CD1c-positive myeloid dendritic cell (primary cell): Measurements from ENCODE around the gene TOP3A.
A peak's percentile ranks its signal among the peaks of the same experiment; 100 is the strongest.
"Not testable (repeated sequence)": the region's sequence is repeated elsewhere in the genome, so short reads cannot be mapped to it uniquely, and the experiment has no call there.

Experiments used
- DNase-seq: peaks from one replicate; pipeline ENCODE4 v3.0.0-alpha.2; 2016; ENCODE audit errors: extremely low spot score

The TOP3A gene

DNA sequence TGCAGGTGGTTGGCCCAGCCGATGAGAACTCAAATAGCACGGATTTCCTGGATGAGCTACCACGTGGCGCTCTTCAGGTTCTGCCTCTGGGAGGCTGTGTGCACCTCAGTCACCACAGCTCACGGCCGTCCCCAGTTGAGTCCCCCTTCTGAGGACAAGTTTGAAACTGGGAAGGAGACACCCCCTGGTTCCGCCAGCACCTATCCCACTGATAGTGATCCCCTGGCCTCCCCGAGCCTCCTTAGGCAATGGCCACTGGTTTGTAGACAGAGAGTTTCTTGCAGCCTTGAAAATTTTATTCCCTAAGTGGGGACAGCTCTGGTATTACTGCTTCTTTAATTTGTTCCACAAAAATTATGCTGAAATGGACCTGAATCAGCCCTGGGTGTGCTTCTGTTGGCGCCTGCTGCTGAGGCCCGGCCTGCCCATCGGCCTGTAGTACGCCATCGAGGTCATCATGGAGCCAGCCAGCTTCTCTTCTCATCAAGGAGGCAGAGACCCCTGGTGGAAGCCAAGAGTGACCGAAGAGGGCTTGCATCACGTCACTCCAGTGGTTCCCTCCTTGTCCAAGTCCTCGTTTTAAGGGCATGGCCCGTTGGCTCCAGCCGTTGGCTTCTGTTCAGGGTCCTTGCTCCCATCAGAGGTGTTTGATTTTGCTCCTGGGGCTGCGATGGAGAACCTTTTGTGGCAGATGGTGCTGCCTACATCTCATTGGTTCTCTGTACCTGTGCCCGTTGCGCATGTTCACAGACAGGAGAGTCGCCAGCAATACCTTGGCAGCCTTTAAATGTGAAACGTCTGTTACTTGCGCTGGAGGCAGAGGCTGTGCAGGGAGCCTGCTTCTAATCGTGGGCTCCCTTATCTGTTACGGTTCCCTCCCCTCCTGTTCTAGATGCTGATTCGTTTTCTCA lies 9.6 kb upstream of the TOP3A start:
- no peak for DNase-seq

DNA sequence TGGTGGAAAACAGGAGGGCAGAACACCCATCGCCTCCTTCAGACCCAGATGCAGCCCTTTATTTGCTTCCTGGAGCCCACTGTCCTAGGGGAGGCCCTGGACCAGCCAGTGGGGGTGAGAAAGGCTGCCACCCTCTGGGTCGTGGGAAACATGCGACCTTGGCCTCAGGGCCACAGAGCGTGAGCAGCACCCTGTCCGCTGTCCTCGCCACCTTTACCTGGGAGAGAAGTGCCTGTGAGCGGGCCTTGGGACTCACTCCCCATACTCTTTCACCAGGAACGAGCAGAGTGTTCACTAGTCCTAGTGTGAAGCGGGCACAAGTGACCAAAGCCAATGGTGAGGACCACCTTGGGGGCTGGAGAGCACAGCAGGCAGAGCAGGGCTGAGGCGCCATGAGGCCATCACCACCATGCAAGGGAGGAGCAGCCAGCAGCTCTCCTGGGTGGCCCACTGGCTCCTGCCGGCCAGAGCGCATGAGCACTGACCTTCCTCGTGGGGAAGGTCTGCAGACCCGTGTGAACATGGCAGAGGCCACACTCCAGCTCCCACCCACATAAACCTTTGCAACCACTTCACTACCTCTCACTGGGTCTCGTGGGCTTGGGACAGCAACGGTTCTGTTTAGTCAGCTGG lies 8.8 kb upstream of the TOP3A start:
- no peak for DNase-seq

DNA sequence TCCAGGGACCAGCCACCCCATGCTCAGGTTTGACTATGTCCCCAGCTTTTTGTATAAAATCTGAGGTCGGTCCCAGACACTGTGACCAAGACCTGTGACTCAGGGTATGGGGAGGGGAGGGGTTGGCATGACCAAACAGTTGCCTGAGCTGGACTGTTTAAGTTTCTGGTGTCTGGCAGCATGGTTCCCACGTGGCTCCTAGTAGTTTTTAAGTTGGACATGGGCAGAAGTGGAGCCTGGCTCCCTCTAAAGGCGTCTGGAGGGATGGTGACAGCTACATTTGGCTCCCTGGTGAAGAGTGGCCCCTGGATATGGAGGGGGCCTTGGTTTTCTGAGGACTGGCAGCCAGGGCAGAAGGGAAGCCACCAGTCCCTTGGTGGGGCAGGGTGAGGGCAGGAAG lies 8.2 kb upstream of the TOP3A start:
- DNase-seq = no peak

DNA sequence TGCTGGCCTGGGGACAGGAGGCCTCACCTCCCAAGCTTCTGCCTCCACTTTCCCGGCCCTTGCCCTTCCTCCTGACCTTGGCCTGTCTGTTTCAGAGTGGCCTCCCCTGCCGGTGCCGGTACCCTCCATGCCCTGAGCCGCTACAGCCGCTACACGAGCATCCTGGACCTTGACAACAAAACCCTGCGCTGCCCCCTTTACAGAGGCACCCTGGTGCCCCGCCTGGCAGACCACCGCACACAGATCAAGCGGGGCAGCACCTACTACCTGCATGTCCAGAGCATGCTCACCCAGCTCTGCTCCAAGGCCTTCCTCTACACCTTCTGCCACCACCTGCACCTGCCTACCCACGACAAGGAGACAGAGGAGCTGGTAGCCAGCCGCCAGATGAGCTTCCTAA lies 7.7 kb upstream of the TOP3A start:
- no peak for DNase-seq

DNA sequence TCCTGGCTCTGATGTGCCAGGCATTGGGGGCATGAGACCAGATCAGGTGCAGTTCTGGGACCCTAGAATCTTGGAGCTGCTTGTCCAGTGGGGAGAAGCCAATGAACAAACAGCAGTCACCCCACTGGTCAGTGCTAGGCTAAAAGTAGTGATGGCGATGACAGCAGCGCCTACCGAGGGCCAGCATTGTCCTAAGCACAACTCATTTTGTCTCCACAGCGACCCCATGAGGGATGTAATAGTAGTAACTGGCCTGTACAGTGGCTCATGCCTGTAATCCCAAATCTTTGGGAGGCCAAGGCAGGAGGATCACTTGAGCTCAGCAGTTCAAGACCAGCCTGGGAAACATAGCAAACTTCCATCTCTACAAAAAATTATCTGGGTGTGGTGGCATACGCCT lies 6.5 kb upstream of the TOP3A start:
- no peak for DNase-seq

DNA sequence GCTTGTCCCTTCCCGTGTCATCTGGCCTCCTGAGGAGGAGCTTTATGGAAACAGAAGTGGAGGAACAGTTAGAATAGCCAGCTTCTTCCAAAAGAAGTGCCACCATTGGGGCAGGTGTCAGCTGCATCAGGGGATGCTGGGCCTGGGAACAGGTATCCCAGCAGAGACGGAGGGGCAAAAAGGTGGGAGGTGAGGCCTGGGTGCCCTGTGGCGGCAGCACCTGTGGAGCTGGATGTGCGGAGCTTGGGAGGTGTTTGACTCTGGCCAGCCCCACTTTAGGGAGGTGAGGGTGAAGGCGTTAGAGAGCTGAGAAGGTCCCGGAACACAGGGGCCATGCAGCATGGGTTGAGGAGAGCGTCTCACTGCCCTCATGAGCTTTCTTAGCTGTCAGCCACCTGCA lies 5.5 kb upstream of the TOP3A start:
- DNase-seq = no peak

DNA sequence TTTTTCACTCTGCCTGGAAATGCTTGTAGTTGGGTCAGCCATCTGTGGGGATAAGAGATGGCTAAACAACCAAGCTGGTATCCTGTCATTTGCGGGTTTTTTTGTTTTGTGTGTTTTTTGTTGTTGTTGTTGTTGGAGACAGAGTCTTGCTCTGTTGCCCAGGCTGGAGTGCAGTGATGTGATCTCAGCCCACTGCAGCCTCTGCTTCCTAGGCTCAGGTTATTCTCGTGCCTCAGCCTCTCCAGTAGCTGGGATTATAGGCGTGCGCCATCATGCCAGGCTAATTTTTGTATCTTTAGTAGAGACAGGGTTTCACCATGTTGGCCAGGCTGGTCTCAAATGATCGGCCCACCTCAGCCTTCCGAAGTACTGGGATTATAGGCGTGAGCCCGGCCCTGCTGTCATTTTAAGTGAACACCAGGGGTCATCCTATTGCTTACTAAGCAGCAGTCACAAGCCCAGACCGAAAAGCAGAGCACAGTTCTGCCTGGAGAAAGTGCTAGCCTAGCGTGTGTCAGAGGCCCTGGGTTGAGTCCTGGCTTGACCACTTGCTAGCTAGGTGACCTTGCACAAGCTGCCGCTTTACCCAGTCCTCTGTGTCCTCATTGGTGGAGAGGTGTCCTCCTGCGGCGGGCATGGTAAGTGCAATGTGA lies 4.9 kb upstream of the TOP3A start:
- DNase-seq = peak; percentile 22

DNA sequence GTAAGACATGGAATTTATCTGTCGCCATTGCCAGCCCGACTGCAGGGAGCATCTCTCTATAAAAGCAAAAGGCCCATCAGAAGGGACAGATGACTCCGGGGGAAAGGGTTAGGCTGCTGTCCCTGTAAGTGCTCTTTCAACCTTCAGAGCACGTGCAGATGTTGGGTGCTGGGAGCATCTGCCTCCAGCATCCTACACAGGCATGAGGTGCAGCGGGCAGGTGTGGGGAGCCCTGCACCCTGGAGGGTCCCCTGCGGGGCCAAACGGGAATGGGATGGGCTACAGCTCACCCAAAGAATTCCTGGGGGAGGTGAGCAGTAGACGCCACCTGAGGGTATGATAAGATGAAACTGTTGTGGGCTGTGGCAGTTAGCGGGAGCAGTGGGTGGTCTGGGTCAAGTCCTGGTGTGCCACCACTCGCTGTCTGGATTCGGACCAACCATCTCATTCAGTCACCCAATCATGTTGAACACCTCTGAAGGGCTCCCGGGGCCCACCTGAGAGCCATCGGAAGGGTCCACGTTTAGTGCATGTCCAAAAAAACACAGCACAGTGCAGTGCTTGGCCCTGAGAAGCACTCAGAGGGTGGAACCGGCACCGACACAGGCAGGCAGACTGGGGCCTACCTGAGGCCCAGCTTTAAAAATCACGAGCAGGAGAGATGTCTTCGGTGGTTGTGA lies 4.1 kb upstream of the TOP3A start:
- DNase-seq = no peak

DNA sequence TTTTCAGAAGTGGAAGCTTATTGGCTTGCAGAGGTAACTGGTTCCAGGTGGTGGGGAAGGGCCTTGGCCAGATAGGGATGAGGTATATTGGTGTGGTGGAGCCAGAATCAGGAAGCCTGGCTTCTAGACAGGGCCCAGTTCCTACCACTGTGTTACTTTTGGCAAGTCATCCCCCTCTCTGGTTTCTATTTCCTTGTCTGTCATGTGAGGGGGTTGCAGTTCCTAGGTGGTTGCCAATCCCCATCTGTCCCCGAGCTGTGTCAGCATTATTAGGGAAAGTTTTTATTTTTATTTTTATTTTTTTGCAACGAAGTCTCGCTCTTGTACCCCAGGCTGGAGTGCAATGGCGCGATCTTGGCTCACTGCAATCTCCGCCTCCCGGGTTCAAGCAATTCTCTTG lies 3.3 kb upstream of the TOP3A start:
- DNase-seq = peak; percentile 21

DNA sequence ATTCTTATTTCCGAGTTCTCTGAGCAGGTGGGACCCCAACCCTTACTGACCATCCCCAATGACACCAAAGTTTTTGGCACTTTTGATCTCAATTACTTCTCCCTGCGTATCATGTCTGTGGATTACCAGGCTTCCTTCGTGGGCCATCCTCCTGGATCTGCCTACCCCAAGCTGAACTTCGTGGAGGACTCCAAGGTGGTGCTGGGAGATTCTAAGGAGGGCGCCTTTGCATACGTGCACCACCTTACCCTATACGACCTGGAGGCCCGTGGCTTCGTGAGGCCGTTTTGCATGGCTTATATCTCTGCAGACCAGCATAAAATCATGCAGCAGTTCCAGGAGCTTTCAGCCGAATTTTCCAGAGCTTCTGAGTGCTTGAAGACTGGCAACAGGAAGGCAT lies 1.2 kb upstream of the TOP3A start:
- no peak for DNase-seq

DNA sequence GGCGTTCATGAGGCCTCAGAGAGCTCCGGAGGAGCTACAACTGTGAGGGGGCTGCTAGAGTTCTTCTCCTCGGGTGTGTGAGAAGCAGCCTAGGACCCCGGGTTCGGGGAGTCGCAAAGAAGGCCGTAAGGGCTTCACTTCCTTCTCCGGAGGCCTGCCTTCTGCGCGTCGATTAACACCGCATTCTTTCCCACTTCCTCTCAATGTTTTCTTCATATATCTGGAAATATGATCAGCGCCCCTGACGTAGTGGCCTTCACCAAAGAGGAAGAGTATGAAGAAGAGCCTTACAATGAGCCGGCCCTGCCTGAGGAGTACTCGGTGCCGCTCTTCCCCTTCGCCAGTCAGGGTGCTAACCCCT lies 748 bp upstream of the TOP3A start:
- peak; percentile 89 for DNase-seq

DNA sequence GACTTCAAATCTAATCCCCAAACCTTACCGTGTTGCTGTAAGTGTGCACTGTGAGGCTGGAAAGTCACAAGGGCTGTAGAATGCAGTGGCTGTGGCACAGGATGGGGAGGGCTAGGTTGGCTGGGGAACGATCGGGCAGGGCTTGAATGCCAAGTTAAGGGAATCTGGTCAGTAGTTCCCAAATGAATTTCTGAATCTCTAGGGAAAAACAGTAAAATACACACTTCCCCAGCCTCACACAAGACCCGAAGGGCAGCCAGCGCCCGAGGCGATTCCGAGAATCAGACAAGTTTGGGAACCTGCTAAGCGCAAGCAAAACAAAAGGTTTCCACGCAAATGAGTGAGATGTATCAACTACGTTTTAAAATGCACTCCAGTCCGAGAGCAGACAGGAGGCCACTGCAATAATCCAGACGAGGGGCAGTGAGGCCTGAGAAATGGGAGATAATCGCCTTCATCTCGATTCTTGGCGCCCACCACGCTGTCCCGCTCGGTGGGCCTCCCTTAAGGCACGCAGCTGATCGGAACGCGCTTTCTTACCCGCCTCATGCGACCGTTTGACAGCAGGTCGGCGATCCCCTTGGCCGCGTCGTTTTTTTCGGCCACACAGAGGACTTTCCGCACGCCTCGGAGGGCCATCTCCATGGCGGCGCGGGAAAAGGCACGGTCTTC lies 599 bp downstream of the TOP3A start:
- DNase-seq = peak; percentile 16

DNA sequence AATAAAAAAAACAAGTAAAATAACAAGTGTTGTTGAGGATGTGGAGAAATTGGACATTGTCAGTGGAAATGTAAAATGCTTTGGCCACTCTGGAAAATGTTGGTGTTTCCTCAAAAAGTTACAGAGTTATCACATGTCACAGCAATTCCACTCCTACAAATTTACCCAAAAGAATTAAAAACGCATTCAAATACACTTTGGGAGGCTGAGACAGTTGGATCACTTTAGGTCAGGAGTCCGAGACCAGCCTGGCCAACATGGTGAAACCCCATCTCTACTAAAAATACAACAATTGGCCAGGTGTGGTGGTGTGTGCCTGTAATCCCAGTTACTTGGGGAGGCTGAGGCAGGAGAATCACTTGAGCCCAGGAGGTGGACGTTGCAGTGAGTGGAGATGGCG lies 5.6 kb downstream of the TOP3A start:
- DNase-seq = no peak

DNA sequence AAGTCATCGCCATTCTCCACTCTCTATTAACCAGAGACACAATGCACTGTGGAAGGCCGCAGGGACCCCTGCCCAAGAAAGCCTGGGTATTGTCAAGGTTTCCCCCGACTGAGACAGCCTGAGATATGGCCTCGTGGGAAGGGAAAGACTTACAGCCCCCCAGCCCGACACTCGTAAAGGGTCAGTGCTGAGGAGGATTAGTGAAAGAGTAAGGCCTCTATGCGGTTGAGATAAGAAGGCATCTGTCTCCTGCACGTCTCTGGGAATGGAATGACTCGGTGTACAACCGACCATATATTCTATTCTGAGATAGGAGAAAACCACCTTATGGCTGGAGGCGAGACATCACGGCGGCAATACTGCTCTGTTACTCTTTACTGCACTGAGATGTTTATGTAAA lies 11.6 kb downstream of the TOP3A start:
- not testable (repeated sequence) for DNase-seq

DNA sequence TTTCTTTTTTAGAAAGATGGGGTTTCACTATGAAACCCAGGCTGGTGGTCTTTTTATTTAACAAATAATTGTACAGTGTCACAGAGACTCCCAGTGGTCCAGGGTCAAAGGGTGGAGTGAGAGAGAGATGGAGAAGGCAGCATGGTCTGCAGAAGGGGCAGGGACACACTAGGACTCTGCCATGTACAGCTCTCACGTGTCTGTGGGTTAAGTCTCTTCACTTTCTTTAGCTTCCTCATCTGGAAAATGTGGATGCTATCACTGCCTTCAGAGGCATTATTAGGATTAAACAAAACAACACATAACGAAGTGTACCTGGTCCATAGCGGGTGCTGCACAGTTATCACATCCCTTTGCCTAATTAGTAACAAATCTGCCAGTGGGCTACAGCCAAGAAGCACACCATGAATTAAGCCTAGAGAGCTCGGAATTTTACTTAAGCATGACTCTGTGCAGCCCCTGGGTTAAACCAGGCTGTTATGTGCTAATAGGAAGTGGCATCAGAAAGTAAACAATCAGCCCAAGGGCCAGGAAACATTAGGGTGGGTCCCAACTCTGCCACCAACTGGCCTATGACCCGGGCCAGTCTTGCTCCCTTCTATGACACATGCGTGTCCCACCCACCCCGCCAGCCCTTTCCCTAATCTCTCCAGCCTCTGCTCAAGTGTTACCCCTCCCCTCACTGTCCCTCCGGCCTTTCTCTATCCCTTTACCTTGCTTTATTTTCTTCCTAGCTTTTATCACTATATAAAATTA lies 13.9 kb downstream of the TOP3A start:
- peak; percentile 17 for DNase-seq

DNA sequence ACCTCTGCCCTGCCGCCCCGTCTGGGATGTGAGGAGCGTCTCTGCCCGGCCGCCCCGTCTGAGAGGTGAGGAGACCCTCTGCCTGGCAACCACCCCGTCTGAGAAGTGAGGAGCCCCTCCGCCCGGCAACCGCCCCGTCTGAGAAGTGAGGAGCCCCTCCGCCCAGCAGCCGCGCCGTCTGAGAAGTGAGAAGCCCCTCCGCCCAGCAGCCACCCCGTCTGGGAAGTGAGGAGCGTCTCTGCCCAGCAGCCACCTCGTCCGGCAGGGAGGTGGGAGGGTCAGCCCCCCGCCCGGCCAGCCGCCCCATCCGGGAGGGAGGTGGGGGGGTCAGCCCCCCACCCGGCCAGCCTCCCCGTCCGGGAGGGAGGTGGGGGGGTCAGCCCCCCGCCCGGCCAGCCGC lies 16.7 kb downstream of the TOP3A start:
- DNase-seq = not testable (repeated sequence)

DNA sequence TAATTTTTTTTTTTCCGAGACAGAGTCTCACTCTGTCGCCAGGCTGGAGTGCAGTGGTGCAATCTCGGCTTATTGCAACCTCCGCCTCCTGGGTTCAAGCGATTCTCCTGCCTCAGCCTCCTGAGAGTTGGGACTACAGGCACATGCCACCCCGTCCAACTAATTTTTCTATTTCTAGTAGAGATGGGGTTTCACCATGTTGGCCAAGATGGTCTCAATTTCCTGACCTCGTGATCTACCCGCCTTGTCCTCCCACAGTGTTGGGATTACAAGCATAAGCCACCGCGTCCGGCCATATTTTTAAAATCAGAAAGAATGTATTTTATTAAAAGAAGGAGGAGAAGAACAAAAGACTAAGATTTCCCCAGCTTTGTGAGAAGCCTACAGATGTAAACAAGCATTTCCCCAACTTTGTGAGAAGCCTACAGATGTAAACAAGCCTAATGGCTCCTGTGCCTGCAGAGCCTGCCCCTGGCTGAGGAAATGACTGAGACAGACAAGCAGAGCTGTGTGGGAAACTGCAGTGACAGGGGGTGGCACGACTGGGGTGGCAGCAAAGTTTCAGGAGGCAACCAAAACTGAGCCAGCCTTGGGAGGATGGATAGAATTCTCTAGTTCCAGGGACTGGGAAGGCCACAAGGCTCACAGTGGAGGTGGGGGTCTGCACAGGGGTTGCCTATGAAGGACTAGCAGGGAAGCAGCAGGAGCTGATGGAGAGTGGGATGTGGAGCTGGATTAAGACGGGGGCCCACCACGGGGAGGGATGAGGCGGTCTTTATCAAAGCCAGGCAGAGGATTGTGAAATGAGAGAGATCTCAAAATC lies 22.9 kb downstream of the TOP3A start:
- no peak for DNase-seq

DNA sequence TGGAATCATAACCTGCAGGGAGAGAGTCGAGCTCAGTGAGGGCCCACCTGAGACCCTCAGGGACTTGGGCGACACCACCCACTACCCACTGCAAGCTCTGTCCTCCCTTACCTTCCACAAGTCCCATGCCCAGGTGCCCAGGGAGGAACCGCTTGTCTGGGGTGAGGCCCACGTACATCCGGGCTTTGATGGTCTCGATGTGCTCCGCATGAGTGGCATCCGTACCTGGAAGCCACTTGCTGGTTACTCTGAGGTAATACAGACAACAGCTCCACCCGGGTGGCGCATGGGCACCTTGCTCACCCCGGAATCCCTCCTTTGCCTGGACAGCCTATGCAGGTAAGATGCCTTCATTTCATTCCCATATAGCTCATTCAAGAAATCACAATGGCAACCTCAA lies 29.5 kb downstream of the TOP3A start:
- no peak for DNase-seq

DNA sequence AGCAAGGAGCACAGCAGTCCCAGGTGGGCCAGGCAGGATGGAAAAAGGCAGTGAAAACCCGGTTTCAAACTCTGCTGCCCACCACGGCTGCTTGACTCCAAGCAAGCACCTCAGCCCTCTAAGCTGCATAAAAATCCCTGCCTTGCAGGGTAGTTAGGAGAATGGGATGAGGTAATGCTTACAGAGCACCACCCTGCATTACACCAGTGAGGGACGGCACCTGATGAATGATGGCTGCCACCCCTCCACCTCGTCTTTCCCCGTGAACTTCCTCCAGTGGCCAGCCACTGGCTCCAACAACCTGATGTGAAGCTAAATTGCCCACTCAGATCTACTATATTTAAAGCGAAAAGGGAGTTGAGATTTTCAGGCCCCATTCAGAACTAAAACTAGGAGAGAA lies 33.0 kb downstream of the TOP3A start:
- DNase-seq = no peak

DNA sequence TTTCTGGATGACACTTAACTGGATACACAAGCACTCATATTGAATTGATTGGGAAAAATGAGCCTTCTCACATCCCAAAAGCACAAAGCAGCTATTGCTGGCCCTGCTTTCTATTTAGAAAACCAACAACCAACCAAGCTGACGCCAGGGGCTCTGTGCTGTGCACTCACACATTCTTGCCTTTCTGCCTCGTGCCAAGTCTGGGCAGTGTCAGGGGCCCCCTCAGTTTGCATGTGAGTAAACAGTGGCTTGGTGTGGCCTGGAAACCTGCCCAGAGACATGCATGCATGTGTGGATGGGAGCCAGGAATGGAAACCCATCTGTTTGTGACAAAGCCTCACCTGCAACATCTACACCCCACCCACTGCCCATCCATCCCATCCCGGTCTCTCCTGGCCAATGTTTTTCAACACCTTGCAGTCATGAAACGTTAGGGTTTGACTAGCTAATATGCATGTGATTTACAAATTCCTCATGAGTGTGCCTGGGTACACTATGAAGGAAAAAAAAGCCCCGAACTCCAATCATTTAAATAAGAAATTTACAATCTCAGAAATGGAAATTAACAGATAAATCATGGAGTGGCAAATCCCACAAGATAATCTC lies 33.9 kb downstream of the TOP3A start:
- no peak for DNase-seq
